ENCODE data around the gene ING2.

DNA sequence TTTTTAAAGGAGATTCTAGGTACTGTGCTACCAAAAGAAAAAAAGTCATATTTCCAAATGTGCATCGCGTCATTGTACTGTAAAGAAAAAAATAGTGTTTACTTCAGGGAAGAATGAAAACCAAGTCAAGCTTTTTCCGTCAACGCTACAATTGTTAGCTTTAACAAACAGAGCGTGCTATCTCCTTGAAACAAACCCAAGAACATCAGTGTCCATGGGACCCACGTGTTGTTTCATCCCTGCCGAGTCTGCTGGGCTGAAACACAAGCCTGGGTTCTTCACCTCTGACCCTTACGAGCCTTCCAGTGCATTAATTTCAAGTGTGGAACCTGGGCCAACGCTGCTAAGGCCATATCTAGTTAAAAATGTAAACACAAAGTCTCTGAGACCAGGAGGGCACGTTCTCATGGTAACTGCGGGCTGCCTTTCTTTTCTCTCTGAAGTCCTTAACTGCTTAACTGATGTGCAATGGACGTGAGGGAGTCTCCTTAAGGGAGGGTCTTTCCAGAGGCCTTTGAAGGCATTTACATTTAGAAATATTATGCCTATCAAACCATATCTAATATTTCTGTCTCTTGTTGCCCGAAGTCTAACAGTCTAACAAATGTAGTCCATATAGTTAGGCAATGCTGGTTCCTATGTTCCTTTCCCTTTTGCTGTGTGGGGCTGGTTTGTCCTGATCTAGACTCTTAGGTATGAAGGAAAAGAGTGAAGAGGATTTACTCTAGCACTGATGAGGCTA is 36.3 kb downstream of the ING2 start:
- TF ChIP-seq MYNN (tag by site-specific recombination; IDR thresholded peaks at IDR 0.05; ENCODE audit: borderline replicate concordance): no peak
- no peak for TF ChIP-seq CTCF (tag by site-specific recombination; IDR thresholded peaks at IDR 0.05)
- TF ChIP-seq ZNF266 (tag by site-specific recombination; IDR thresholded peaks at IDR 0.05; ENCODE audit: low read depth): no peak
- no peak for TF ChIP-seq ZNF146 (tag by site-specific recombination; IDR thresholded peaks at IDR 0.05)
- TF ChIP-seq ZNF792 (tag by site-specific recombination; IDR thresholded peaks at IDR 0.05): no peak

Data from HEK293 (cell line).